ENCODE measurements around the gene UBQLN3. TPM values are rescaled to one million over a fixed set of nuclear protein-coding genes. Genes with fewer than 3 reads are reported as not detected.

The UBQLN3 gene
- total RNA-seq, 1 donor from 2014 or later = not detected

DNA sequence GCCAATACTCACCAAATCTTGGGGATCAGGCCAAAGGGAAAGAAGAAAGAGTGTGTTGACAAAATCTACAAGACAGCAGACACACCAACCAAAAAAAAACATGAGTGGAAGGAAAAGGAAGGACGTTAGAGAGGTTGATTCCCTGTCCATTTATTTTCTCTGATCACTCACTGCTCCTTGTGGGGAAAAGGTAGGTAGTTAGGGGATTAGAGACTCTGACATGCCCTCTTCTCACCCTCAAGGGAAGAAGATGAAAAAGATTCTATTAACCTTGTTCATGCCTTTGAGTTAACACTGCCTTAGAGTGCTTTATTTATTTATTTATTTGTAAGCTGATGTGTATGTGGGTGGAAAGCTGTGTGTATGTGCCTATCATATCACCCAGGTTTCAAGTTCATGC, 38.7 kb upstream of the UBQLN3 start, which contains the start of gene OR52H1:
OR52H1 (minus strand) TSS at position 101 of the 400 bp plus-strand sequence. CDS start 3,035 bp downstream, outside the sequence.
- Mint-ChIP-seq H3K4me1 (ENCODE audit: unreplicated experiment) (no peaks in the 10 kb centered on the region), H3K9me3 (ENCODE audit: unreplicated experiment) (no peaks in the 10 kb centered on the region), H3K36me3 (ENCODE audit: unreplicated experiment) (no peaks in the 10 kb centered on the region), H3K4me3 (ENCODE audit: unreplicated experiment) (no peak within 1 kb of the TSS), H3K27ac (ENCODE audit: unreplicated experiment) (no peak within 1 kb of the TSS), H3K27me3 (ENCODE audit: unreplicated experiment) (no peaks in the 10 kb centered on the region)
- TF ChIP-seq, protein P1, sequence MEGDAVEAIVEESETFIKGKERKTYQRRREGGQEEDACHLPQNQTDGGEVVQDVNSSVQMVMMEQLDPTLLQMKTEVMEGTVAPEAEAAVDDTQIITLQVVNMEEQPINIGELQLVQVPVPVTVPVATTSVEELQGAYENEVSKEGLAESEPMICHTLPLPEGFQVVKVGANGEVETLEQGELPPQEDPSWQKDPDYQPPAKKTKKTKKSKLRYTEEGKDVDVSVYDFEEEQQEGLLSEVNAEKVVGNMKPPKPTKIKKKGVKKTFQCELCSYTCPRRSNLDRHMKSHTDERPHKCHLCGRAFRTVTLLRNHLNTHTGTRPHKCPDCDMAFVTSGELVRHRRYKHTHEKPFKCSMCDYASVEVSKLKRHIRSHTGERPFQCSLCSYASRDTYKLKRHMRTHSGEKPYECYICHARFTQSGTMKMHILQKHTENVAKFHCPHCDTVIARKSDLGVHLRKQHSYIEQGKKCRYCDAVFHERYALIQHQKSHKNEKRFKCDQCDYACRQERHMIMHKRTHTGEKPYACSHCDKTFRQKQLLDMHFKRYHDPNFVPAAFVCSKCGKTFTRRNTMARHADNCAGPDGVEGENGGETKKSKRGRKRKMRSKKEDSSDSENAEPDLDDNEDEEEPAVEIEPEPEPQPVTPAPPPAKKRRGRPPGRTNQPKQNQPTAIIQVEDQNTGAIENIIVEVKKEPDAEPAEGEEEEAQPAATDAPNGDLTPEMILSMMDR (IDR thresholded peaks at IDR 0.05) = no peak
- DNase-seq (ENCODE audit: extremely low spot score, unreplicated experiment) = no peak

DNA sequence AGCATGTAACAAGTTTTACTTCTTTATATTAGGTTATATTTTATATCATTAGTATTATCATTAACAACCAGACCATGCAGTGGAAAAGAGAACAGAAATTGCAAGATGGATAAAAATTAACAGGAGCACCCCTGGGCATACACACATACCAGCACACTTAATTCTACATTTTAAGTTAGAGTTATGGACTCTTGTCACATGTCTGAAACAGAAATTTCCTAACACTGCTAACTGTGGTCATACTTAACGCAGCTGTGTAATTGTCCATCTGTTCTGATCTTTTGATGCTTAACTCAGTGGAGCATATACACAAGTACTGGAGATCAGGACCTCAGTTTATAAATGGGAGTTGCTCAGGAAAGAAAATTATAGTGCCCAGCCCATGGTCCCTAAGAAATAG, 38.2 kb upstream of the UBQLN3 start:
- H3K9me3 Mint-ChIP-seq (ENCODE audit: unreplicated experiment) = no peaks in the 10 kb centered on the region
- no peaks in the 10 kb centered on the region for H3K4me1 Mint-ChIP-seq (ENCODE audit: unreplicated experiment)
- no peak overlapping the region for H3K4me3 Mint-ChIP-seq (ENCODE audit: unreplicated experiment)
- no peaks in the 10 kb centered on the region for H3K27me3 Mint-ChIP-seq (ENCODE audit: unreplicated experiment)
- H3K27ac Mint-ChIP-seq (ENCODE audit: unreplicated experiment) = no peak overlapping the region
- H3K36me3 Mint-ChIP-seq (ENCODE audit: unreplicated experiment) = no peaks in the 10 kb centered on the region
- DNase-seq (ENCODE audit: extremely low spot score, unreplicated experiment) = no peak
- TF ChIP-seq, protein P1 (IDR thresholded peaks at IDR 0.05) = no peak

DNA sequence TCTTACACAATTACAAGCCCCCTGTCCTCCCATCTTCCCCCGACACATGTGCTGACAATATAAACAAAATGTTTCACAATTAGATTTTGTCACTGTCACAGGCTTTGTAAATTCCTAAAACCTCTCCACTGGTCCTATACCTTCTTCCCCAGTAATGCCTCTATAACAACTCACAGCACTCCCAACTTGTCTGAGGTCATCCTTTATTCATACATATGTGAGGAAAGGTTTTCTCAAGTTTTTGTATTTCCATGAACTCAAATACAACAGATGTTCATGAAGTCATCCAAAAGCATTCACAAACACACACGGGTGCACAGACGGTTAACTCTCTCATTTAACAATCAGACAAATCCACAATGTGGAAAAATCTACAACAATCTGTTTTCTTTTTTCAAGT, 36.7 kb upstream of the UBQLN3 start:
- peaks cover 4% of the 10 kb centered on the region for H3K27me3 Mint-ChIP-seq (ENCODE audit: unreplicated experiment)
- H3K27ac Mint-ChIP-seq (ENCODE audit: unreplicated experiment) = no peak overlapping the region
- no peak overlapping the region for H3K4me3 Mint-ChIP-seq (ENCODE audit: unreplicated experiment)
- no peaks in the 10 kb centered on the region for H3K4me1 Mint-ChIP-seq (ENCODE audit: unreplicated experiment)
- TF ChIP-seq, protein P1 (IDR thresholded peaks at IDR 0.05) = no peak
- no peaks in the 10 kb centered on the region for H3K36me3 Mint-ChIP-seq (ENCODE audit: unreplicated experiment)
- H3K9me3 Mint-ChIP-seq (ENCODE audit: unreplicated experiment) = no peaks in the 10 kb centered on the region
- DNase-seq (ENCODE audit: extremely low spot score, unreplicated experiment) = no peak

DNA sequence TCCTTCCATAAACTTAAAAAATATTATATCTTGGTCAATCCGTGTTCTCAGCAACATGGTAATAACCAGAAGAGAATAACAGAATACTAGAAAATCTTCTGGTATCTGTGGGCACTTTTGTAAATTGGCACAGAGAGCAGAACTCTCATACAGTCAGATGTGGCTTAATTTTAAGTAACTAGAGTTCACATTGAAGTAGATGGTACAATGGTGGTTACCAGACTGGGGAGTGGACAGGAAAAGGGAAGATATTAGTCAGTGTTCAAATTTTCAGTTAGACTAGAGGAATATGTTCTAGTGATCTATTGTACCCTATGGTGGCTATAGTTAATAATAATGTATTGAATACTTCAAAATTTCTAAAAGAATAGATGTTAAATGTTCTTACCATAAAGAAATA, 31.7 kb upstream of the UBQLN3 start:
- no peak overlapping the region for H3K4me3 Mint-ChIP-seq (ENCODE audit: unreplicated experiment)
- TF ChIP-seq, protein P1 (IDR thresholded peaks at IDR 0.05) = no peak
- no peak overlapping the region for H3K27ac Mint-ChIP-seq (ENCODE audit: unreplicated experiment)
- no peaks in the 10 kb centered on the region for H3K4me1 Mint-ChIP-seq (ENCODE audit: unreplicated experiment)
- H3K36me3 Mint-ChIP-seq (ENCODE audit: unreplicated experiment) = no peaks in the 10 kb centered on the region
- no peak for DNase-seq (ENCODE audit: extremely low spot score, unreplicated experiment)
- peaks cover 4% of the 10 kb centered on the region for H3K9me3 Mint-ChIP-seq (ENCODE audit: unreplicated experiment)
- peaks cover 17% of the 10 kb centered on the region for H3K27me3 Mint-ChIP-seq (ENCODE audit: unreplicated experiment)

DNA sequence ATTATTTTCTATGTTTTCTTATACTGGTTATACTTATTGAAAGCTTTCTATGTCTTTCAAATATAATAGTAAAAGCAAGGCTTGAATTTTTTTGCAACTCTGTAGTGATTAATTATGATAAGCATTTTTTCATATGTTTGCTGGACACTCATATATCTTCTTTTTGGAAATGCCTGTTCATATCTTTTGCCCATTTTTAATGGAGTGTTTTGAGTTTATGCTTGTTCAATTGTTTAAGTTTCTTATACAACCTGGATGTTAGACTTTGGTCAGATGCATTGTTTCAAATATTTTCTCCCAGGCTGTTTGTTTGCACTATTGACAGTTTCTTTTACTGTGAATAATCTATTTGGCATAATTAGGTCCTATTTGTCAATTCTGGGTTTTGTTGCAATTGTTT, 26.7 kb upstream of the UBQLN3 start:
- H3K9me3 Mint-ChIP-seq (ENCODE audit: unreplicated experiment) = peaks cover 4% of the 10 kb centered on the region
- TF ChIP-seq, protein P1 (IDR thresholded peaks at IDR 0.05) = no peak
- H3K27me3 Mint-ChIP-seq (ENCODE audit: unreplicated experiment) = peaks cover 24% of the 10 kb centered on the region
- H3K36me3 Mint-ChIP-seq (ENCODE audit: unreplicated experiment) = no peaks in the 10 kb centered on the region
- H3K27ac Mint-ChIP-seq (ENCODE audit: unreplicated experiment) = no peak overlapping the region
- H3K4me3 Mint-ChIP-seq (ENCODE audit: unreplicated experiment) = no peak overlapping the region
- DNase-seq (ENCODE audit: extremely low spot score, unreplicated experiment) = no peak
- no peaks in the 10 kb centered on the region for H3K4me1 Mint-ChIP-seq (ENCODE audit: unreplicated experiment)
